DOHH2 (cell line): ENCODE measurements around the gene CNTNAP1.

ENCODE experiments used
- H3F3A ChIP-seq: fragments of 200-600 bp; sonication (generic), shearing (Covaris generic); 2 replicates; pipeline ENCODE4 v1.6.0; 2016; ENCODE audit warnings: antibody characterized with exemption, mild to moderate bottlenecking; ENCODE audit not compliant: control insufficient read depth, insufficient read depth
- H3K27ac ChIP-seq: fragments of 200-600 bp; sonication (generic); 2 replicates; pipeline ENCODE4 v1.5.1; 2014; ENCODE audit warnings: low read depth, mild to moderate bottlenecking, low read length, moderate library complexity
- H3K27me3 ChIP-seq: fragments of 200-600 bp; sonication (generic); 2 replicates; pipeline ENCODE4 v1.6.1; 2014; ENCODE audit warnings: mild to moderate bottlenecking, low read length, mixed read lengths; ENCODE audit not compliant: control insufficient read depth
- H3K36me3 ChIP-seq: fragments of 200-600 bp; sonication (generic); 2 replicates; pipeline ENCODE4 v1.6.1; 2014; ENCODE audit warnings: mild to moderate bottlenecking, low read length, moderate library complexity, mixed read lengths; ENCODE audit not compliant: control insufficient read depth
- H3K4me1 ChIP-seq: fragments of 200-600 bp; sonication (generic); 2 replicates; pipeline ENCODE4 v1.6.1; 2014; ENCODE audit warnings: mild to moderate bottlenecking, low read length, mixed read lengths; ENCODE audit not compliant: control insufficient read depth
- H3K4me2 ChIP-seq: fragments of 200-600 bp; sonication (generic); 2 replicates; pipeline ENCODE4 v1.6.0; 2014; ENCODE audit warnings: mild to moderate bottlenecking, low read length, moderate library complexity
- H3K4me3 ChIP-seq: fragments of 200-600 bp; sonication (generic); 2 replicates; pipeline ENCODE4 v1.5.1; 2014; ENCODE audit warnings: mild to moderate bottlenecking, low read length, mixed read lengths
- H3K79me2 ChIP-seq: fragments of 200-600 bp; sonication (generic); 2 replicates; pipeline ENCODE4 v1.6.1; 2014; ENCODE audit warnings: mild to moderate bottlenecking, low read length, mixed read lengths; ENCODE audit not compliant: control insufficient read depth
- H3K9me2 ChIP-seq: fragments of 200-600 bp; sonication (generic); replicated peaks from 2 replicates; pipeline ENCODE4 v1.6.1; 2014; ENCODE audit warnings: mild to moderate bottlenecking, low read length, mixed read lengths; ENCODE audit not compliant: control insufficient read depth
- H3K9me3 ChIP-seq: fragments of 200-600 bp; sonication (generic); 2 replicates; pipeline ENCODE4 v1.6.1; 2014; ENCODE audit warnings: antibody characterized with exemption, low read length, mixed read lengths; ENCODE audit not compliant: control insufficient read depth, insufficient read depth
- H4K20me1 ChIP-seq: fragments of 200-600 bp; sonication (generic); 2 replicates; pipeline ENCODE4 v1.6.0; 2014; ENCODE audit warnings: low read depth, mild to moderate bottlenecking, antibody characterized with exemption, low read length, moderate library complexity; ENCODE audit not compliant: control insufficient read depth, insufficient read depth
- CTCF ChIP-seq: fragments of 200-600 bp; sonication (generic); IDR thresholded peaks from one replicate; pipeline ENCODE4 v1.5.1; 2014; ENCODE audit warnings: antibody characterized with exemption, mild to moderate bottlenecking, low read depth, low read length; ENCODE audit not compliant: poor library complexity, severe bottlenecking
- EZH2phosphoT487 ChIP-seq: fragments of 200-600 bp; sonication (generic); IDR thresholded peaks from 2 replicates; pipeline ENCODE4 v1.6.1; 2017; ENCODE audit warnings: borderline replicate concordance, mild to moderate bottlenecking, antibody characterized with exemption, low read length, moderate library complexity, mixed read lengths

The CNTNAP1 gene

GRCh38 chr17:42667088-42667951 is 15.0 kb upstream of the CNTNAP1 start:
- Histone ChIP-seq H3K27me3 (peaks cover 29% of the 10 kb centered on the region), H3K79me2 (no peaks in the 10 kb centered on the region), H4K20me1 (no peaks in the 10 kb centered on the region), H3K9me2 (no peaks in the 10 kb centered on the region), H3K27ac (no peak overlapping the region), H3F3A (no peaks in the 10 kb centered on the region), H3K4me1 (peaks cover 9% of the 10 kb centered on the region), H3K4me2 (no peak overlapping the region), H3K36me3 (no peaks in the 10 kb centered on the region), H3K9me3 (no peaks in the 10 kb centered on the region), H3K4me3 (no peak overlapping the region)
- TF ChIP-seq CTCF: no peak
- no peak for TF ChIP-seq EZH2phosphoT487

GRCh38 chr17:42669705-42669976 is 12.7 kb upstream of the CNTNAP1 start:
- no peak overlapping the region for H3K27ac ChIP-seq
- peaks cover 25% of the 10 kb centered on the region for H3K4me1 ChIP-seq
- peaks cover 47% of the 10 kb centered on the region for H3K27me3 ChIP-seq
- no peaks in the 10 kb centered on the region for H3K36me3 ChIP-seq
- 0 out of 2 replicates have a peak, but pooled peaks cover 3% of the 10 kb centered on the region for H3F3A ChIP-seq
- TF ChIP-seq CTCF (no peak), EZH2phosphoT487 (no peak; the same call in 1 of the 2 replicates)
- no peaks in the 10 kb centered on the region for H3K9me3 ChIP-seq
- H3K79me2 ChIP-seq: no peaks in the 10 kb centered on the region
- H3K9me2 ChIP-seq: no peaks in the 10 kb centered on the region
- H3K4me2 ChIP-seq: peak overlapping the region; percentile 14; the same call in 1 of the 2 replicates
- H4K20me1 ChIP-seq: no peaks in the 10 kb centered on the region
- no peak overlapping the region for H3K4me3 ChIP-seq

GRCh38 chr17:42669977-42670788 is 12.1 kb upstream of the CNTNAP1 start:
- 0 out of 2 replicates have a peak, but pooled peaks cover 5% of the 10 kb centered on the region for H3F3A ChIP-seq
- TF ChIP-seq EZH2phosphoT487 (peak; percentile 86; the same call in 1 of the 2 replicates), CTCF (peak; percentile 13)
- no peaks in the 10 kb centered on the region for H3K36me3 ChIP-seq
- no peaks in the 10 kb centered on the region for H3K9me3 ChIP-seq
- H3K79me2 ChIP-seq: no peaks in the 10 kb centered on the region
- H3K4me1 ChIP-seq: peaks cover 30% of the 10 kb centered on the region
- H3K4me2 ChIP-seq: peak overlapping the region; percentile 59
- peaks cover 53% of the 10 kb centered on the region for H3K27me3 ChIP-seq
- no peak overlapping the region for H3K27ac ChIP-seq
- no peaks in the 10 kb centered on the region for H3K9me2 ChIP-seq
- no peaks in the 10 kb centered on the region for H4K20me1 ChIP-seq
- peak overlapping the region; percentile 60 for H3K4me3 ChIP-seq
